IMR-90 (cell line): ENCODE data around the gene ATP11A.

Experiments used
- CEBPB ChIP-seq: IDR thresholded peaks from 2 replicates; pipeline ENCODE4 v1.6.1; 2012; ENCODE audit warnings: low read depth, low read length, improper control_type of control experiment
- CHD1 ChIP-seq: IDR thresholded peaks from 2 replicates; pipeline ENCODE4 v1.6.1; 2012; ENCODE audit warnings: low read depth, low read length, improper control_type of control experiment
- CTCF ChIP-seq: conservative IDR thresholded peaks from 2 replicates; pipeline ENCODE4 v1.5.1; 2012; ENCODE audit warnings: mild to moderate bottlenecking, low read depth, low read length, improper control_type of control experiment
- MXI1 ChIP-seq: IDR thresholded peaks from 2 replicates; pipeline ENCODE4 v1.6.1; 2012; ENCODE audit warnings: low read depth, mild to moderate bottlenecking, low read length, moderate library complexity, borderline replicate concordance
- POLR2A ChIP-seq: IDR thresholded peaks from 2 replicates; pipeline ENCODE4 v1.6.1; 2012; ENCODE audit warnings: mild to moderate bottlenecking, low read depth, low read length
- RAD21 ChIP-seq: IDR thresholded peaks from 2 replicates; pipeline ENCODE4 v1.6.1; 2012; ENCODE audit warnings: low read length, improper control_type of control experiment
- RCOR1 ChIP-seq: IDR thresholded peaks from 2 replicates; pipeline ENCODE4 v1.6.1; 2012; ENCODE audit warnings: mild to moderate bottlenecking, low read length, improper control_type of control experiment; ENCODE audit not compliant: insufficient replicate concordance
- RFX5 ChIP-seq: IDR thresholded peaks from 2 replicates; pipeline ENCODE4 v1.8.0; 2012; ENCODE audit warnings: low read depth, mild to moderate bottlenecking, low read length, moderate library complexity
- SMC3 ChIP-seq: fragments of 150-350 bp; IDR thresholded peaks from 2 replicates; pipeline ENCODE4 v1.6.1; 2016; ENCODE audit warnings: low read depth, mild to moderate bottlenecking, antibody characterized with exemption, low read length, moderate library complexity

GRCh38 chr13:112751617-112752016 lies 61.8 kb downstream of the ATP11A start:
- TF ChIP-seq RFX5 = no peak
- TF ChIP-seq RAD21 = no peak
- TF ChIP-seq POLR2A = no peak
- no peak for TF ChIP-seq CEBPB
- no peak for TF ChIP-seq CTCF
- no peak for TF ChIP-seq SMC3
- TF ChIP-seq CHD1 = no peak
- no peak for TF ChIP-seq MXI1
- no peak for TF ChIP-seq RCOR1
